LNCAP (cell line): ENCODE data around the gene FN1.

Source experiments
- TF ChIP-seq, protein P1 (sequence below): fragments of 450-650 bp; IDR thresholded peaks from 2 replicates; pipeline ENCODE4 v1.5.1; 2017; ENCODE audit warnings: mild to moderate bottlenecking

The FN1 gene

DNA sequence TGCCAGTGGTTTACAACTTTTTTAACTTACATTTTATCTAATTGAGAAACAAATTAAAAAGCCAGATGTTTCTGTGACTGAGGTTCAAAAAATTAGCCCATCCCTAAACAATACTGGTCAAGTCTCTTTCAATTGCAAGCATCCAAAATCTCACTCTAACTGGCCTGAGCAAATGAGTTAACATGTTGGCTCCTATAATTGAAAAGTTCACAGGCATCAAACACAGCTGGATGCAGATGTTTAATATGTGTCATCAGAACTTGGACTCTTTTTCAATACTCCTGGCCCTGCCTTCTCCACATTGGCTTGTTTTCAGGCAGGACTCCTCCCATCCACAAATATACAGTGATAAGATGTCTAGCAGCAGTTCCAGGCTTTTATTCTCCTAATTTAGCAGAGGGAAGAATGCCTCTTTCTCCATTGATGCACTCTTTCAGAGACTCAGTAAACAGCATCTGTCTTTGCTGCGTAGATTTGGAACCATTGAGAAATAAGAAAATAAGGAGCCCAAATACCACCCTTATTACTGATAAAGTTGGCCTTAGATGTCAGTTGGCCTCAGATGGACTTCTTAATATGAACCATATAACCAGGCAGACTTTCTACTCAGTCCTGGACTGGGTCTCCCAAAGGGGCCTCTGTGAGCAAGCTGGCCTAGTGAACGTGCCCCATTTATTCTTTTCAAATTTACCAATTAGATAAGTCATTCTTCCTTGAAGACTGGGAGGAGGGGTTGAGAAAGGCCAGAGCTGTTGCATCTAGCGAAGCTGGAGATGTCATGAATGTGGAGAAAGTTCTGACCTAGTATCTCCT is 30.4 kb upstream of the FN1 start:
- TF ChIP-seq, protein P1, sequence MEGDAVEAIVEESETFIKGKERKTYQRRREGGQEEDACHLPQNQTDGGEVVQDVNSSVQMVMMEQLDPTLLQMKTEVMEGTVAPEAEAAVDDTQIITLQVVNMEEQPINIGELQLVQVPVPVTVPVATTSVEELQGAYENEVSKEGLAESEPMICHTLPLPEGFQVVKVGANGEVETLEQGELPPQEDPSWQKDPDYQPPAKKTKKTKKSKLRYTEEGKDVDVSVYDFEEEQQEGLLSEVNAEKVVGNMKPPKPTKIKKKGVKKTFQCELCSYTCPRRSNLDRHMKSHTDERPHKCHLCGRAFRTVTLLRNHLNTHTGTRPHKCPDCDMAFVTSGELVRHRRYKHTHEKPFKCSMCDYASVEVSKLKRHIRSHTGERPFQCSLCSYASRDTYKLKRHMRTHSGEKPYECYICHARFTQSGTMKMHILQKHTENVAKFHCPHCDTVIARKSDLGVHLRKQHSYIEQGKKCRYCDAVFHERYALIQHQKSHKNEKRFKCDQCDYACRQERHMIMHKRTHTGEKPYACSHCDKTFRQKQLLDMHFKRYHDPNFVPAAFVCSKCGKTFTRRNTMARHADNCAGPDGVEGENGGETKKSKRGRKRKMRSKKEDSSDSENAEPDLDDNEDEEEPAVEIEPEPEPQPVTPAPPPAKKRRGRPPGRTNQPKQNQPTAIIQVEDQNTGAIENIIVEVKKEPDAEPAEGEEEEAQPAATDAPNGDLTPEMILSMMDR: no peak

DNA sequence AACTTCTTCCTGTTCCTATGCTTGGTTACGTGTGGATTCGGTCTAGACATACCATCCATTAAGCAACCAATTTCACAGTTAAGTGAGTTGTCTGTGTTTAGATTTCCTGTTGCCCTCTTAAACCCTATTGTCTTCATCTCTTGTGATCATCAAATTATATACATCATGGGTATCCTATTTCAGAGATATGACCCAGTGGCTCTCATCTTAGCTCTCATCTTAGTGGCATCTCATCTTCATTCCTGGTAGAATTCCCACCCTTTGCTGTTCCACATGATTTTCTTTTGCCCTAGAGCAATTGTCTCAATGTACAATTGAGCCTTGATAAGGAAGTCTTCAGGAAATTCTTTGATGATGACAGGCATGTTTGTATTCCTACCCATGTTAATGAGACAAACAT is 29.4 kb upstream of the FN1 start:
- TF ChIP-seq, protein P1: no peak

DNA sequence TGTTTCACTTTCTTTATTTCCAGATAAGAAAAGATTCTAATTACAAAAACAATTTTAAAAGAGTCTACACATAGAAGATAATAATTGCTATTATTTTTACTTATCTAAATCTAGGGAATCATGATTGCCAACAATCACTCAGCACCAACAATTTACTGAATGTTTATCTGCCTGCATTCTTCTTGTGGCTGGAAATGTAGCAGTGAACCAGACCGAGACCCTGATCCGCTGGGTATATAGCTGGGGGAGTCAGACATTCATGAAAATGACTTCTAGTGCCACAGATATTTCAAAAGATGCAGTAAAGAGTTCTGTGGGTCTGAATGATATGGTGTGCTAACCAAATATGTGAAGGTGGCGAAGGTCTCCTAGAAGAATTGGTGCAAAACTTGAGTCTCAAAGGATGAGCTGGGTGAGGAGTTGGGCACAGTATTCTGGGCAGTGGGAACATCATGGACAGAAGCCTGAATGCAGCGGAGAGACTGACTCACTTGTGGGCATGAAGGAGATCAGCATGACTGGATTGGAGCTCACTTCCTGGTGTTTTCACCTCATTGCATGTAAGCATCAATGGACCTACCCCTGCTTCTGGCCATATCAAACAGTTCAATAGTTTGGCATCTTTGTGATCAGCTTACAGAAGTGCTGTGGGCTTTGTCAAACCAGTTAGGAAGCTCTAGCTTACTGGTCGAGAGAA is 26.1 kb upstream of the FN1 start:
- TF ChIP-seq, protein P1: no peak

DNA sequence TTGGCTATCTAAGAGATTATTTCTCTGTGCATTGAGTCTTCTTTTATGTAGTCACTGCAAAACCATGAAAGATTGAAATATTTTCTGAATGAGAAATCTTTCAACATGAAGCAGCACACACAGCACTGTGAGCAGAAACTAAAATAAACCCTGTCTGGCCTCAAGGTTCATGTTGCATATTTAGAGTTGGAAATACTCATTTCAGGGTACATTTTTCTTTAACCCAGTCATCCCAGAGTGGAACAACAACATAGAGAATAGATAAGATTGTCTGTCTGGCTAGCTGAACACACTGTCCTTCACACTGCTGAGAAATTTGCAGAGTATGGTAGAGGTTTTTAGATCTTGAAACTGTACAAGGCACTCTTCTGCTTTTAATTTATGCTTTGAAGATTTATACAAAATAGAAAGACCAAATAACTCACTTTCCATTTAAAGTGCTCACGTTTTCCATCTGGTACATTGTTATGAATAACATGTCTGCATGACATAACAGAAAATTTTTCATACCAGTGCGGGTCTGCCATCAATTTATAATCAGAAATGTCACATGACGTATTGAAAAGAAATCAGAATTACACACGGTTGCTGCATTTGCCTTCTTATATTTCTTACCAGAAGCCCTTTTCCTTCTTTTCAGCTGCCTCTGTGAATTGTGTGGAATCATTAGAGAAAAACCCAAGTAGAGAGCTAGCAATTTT is 25.0 kb upstream of the FN1 start:
- TF ChIP-seq, protein P1: no peak

DNA sequence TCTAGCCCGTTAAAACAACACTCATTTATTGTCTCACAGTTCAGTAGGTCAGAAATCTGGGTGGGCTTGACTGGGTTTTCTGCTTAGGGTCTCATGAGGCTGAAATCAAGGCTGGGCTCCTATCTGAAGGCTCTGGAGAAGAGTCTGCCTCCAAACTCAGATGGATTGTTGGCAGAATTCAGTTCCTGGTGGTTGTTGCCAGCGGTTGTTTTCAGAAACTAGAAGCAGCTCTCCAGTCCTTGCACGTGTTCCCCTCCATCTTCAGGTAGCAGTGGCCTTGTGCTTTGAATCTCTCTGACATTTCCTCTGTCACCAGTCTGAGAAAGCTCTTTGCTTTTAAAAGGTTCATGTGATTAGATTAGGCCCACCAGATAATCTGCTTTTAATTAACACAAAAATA is 20.1 kb upstream of the FN1 start:
- TF ChIP-seq, protein P1: no peak

DNA sequence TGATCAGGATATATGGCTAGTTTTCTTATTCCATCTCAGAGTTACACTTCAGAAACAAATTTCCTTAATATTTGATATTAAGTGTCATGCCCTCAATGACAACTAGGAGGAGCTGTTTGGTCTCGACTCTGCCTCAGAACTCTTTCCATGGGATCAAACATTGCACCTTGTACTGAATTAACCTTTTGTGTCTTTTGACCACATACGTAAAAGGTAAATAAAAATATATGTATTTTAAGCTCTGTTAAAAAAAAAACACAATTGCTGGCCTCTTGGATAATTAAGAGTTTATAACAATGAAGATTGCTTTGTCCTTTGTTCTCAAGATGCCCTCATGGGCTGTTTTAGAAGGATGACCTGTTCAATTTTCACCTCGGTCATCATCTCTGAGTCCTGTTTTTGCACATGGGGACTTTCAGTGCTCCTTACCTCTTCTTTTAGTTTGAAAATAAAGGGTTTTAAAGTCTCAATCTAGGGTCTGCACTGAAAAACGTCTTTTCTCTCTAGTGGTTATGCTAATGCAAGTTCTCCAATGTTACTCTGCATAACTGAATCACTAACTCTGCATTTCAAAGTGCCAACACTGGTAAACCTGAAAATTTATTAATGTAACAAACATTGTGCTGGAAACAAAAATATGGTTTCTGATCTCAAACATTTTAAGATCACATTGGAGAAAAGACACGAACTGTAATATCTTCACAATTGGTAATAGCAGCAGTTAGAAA is 18.8 kb upstream of the FN1 start:
- TF ChIP-seq, protein P1: peak; percentile 79

DNA sequence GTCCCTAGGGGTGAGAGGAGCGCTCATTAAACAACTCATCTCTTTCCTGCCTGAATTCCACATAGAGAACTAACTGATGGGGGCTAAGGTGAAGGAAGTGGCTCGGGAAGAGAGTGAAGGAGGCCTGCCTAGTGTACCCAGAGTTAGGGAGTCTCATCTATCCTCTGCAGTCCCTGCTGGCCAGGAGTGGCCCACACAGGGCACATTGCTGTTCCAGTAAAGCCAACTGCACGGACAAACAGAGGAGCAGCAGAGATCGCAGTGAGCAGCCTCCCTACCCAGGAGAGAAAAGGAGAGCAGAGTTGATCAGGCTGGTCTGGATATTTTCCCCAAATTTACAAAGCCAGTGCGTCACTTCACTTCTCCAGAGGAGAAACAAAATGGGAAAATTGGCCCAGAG is 16.9 kb upstream of the FN1 start:
- TF ChIP-seq, protein P1: no peak
